ENCODE measurements around the gene SETD7. TPM values are rescaled to one million over a fixed set of nuclear protein-coding genes. Genes with fewer than 3 reads are reported as not detected.

SETD7 gene
- total and polyA plus RNA-seq, 2 of the 8 experiments (the other 6 are each of a cell fraction or from before 2014, with no cell fraction given) = 1.5 to 4.6 TPM

DNA sequence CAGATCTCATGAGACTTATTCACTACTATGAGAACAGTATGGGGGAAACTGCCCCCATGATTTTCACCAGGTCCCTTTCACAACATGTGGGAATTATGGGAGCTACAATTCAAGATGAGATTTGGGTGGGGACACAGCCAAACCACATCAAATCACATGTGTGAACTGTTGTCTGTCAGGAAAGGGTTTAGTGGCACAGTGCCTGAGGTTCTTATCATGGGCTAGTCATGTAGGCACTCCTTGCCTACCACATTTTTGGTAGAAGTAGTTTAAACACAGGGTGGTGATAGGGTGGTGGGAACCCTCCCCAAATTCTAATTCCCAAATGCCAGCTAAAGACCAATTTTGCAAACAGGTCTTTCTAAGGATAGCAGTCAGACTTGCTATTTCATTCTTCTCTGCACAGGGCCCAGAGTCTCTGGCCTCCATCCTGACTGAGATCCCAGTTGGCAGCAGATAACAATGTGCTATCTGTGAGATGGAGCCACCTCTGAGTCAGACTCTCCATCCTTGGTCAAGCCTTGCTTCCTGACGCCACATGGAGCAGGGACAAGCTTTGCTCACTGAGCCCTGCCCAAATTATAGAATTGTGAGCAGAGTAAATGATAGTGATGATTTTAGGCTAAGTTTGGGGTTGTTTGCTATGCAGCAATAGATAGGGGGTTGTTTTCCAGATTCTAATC lies 33.5 kb upstream of the SETD7 start (continued):
- no peak for TF ChIP-seq RNF2 (IDR thresholded peaks at IDR 0.05; ENCODE audit: borderline replicate concordance, low read depth, low read length, missing control alignments, poor library complexity, severe bottlenecking)
- no peak for TF ChIP-seq TAF1 (IDR thresholded peaks at IDR 0.05; ENCODE audit: low read depth, low read length)

All from H1 (cell line).